ENCODE results near the gene PLEKHD1. TPM values are rescaled to one million over a fixed set of nuclear protein-coding genes. Genes with fewer than 3 reads are reported as not detected.

The PLEKHD1 gene
- total and polyA plus RNA-seq, 2 of the 8 experiments (the other 6 are each of a cell fraction or from before 2014, with no cell fraction given) = 0.24 to 0.48 TPM

DNA sequence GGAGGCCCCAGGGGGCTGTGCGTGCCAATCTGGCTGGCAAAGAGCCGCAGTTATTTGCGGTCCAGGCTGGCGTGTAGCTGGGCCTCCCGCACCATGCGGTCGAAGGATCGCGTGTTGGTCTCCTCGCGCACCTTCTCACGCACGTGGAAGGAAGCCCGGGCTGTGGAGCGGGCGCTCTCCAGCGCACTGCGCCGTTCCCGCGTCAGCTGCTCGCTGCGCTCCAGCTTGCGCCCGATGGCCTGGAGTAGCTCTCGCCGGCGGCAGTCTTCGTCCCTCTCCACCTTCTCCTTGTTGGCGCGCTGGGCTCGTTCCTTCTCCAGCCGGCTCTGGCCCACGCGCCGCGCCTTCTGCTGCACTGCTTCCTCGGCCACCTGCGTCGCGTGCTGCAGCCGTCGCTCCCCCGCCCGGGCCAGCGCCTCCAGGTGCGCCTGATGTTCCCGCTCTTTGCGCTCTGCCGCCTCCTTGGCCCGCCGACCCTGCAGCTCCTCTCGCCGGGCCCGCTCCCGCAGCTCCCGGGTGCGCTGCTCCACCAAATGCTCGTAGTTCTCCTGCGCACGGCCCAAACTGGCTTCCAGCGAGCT, 87.0 kb downstream of the PLEKHD1 start:
- no peak overlapping the region for H2AFZ ChIP-seq (ENCODE audit: low read length)
- H3K23me2 ChIP-seq (ENCODE audit: low read depth, low read length) = peaks cover 10% of the 10 kb centered on the region; the same call in 1 of the 2 replicates
- H4K8ac ChIP-seq (ENCODE audit: extremely low read depth, insufficient read depth, low read length) = no peak overlapping the region
- ChIA-PET POLR2A (ENCODE audit: partially characterized antibody) (interaction anchor here (1.0 to 2.3 kb wide), 10 partner anchors 11 to 196 kb away, joined by 3 to 14 read pairs (median 3); partner anchors contain the start of genes PLEKHD1 and SUSD6), CTCF (ENCODE audit: partially characterized antibody) (interaction anchor here (0.9 to 6.5 kb wide), 14 partner anchors 8 to 106 kb away, joined by 3 to 96 read pairs (median 4); no protein-coding TSS in a partner anchor)
- H2BK5ac ChIP-seq (ENCODE audit: low read depth, low read length) = no peak overlapping the region
- peaks cover 24 to 48% (median 40%) of the 10 kb centered on the region in 4 experiments for H3K27me3 ChIP-seq (replicated peaks in 1 of 4; ENCODE audit: control insufficient read depth in 3 of 4, extremely low read depth in 1 of 4, insufficient read depth in 3 of 4, low read length in 3 of 4)
- H3K9ac ChIP-seq (replicated peaks in 1 of 4; ENCODE audit: extremely low read depth in 1 of 4, low read depth in 3 of 4, low read length in 3 of 4) = no peak overlapping the region
- H3K4me3 ChIP-seq (ENCODE audit: extremely low read depth in 1 of 4, insufficient read depth in 2 of 4, low read depth in 3 of 4, low read length in 4 of 4) = peak overlapping the region in 2 of 4 experiments; percentile 4 to 44; a peak in 3 of 8 replicates
- H3K79me2 ChIP-seq (ENCODE audit: control insufficient read depth in 1 of 2, insufficient read depth in 2 of 2, low read length in 2 of 2) = no peaks in the 10 kb centered on the region
- DNase-seq (ENCODE audit: low read depth in 1 of 2, low spot score in 2 of 2) (no peak), FAIRE-seq (no peak)
- H3K36me3 ChIP-seq (ENCODE audit: control insufficient read depth in 2 of 4, insufficient read depth in 4 of 4, low read length in 3 of 4) = peaks cover 0 to 26% (median 4%) of the 10 kb centered on the region in 4 experiments; a peak in 3 of 8 replicates
- H3K4me2 ChIP-seq (ENCODE audit: insufficient read depth in 1 of 2, low read depth in 2 of 2, low read length in 2 of 2) = peak overlapping the region; percentile 35 to 58
- H3K56ac ChIP-seq (replicated peaks; ENCODE audit: insufficient read length, low read depth, low read length) = no peak overlapping the region
- H3K79me1 ChIP-seq (ENCODE audit: low read depth, low read length) = no peaks in the 10 kb centered on the region
- H4K5ac ChIP-seq (ENCODE audit: insufficient read length, low read depth, low read length) = no peak overlapping the region
- no peak overlapping the region for H2AK5ac ChIP-seq (ENCODE audit: low read depth, low read length)
- H3K4me1 ChIP-seq (replicated peaks in 1 of 4; ENCODE audit: control insufficient read depth in 3 of 4, insufficient read depth in 4 of 4, low read length in 3 of 4) = peaks cover 0 to 9% (median 7%) of the 10 kb centered on the region in 4 experiments; a peak in 4 of 7 replicates
- no peak overlapping the region for H3K23ac ChIP-seq (ENCODE audit: insufficient read length)
- peaks cover 0 to 23% of the 10 kb centered on the region in 2 experiments; a peak in 2 of 4 replicates for H3K9me3 ChIP-seq (ENCODE audit: insufficient read depth in 2 of 2, low read depth in 1 of 2, low read length in 1 of 2)
- no peaks in the 10 kb centered on the region for H4K20me1 ChIP-seq (replicated peaks in 1 of 2; ENCODE audit: control insufficient read depth in 1 of 2, insufficient read depth in 2 of 2, low read length in 2 of 2)
- no peak overlapping the region for H2BK120ac ChIP-seq (replicated peaks; ENCODE audit: low read depth, low read length)
- no peak overlapping the region; the same call in 1 of the 2 replicates for H3K18ac ChIP-seq (ENCODE audit: extremely low read depth, low read length)
- H3K4ac ChIP-seq (replicated peaks; ENCODE audit: insufficient read length, low read depth, low read length) = no peak overlapping the region
- peak overlapping the region; percentile 72; the same call in 1 of the 2 replicates for H2BK15ac ChIP-seq (ENCODE audit: low read length)
- H2BK12ac ChIP-seq (ENCODE audit: low read depth, low read length) = peak overlapping the region; percentile 78; the same call in 1 of the 2 replicates
- no peak overlapping the region for H4K91ac ChIP-seq (replicated peaks; ENCODE audit: insufficient read length, low read length)
- no peak overlapping the region for H3K27ac ChIP-seq (ENCODE audit: low read depth, low read length)
- H2BK20ac ChIP-seq (ENCODE audit: low read length) = no peak overlapping the region
- WGBS, 2 experiments (ENCODE audit: extremely low coverage in 1 of 2, insufficient coverage in 1 of 2, insufficient read length in 1 of 2, insufficient replicate concordance in 2 of 2, low coverage in 1 of 2, low lambda C conversion rate in 2 of 2, missing lambda C conversion rate in 1 of 2) = 59% methylated on average over 60 of the region's 62 CpGs; no CpG with 5 or more reads in 1 of the 2 experiments
- no peak overlapping the region for H3K14ac ChIP-seq (ENCODE audit: insufficient read length)
- TF ChIP-seq, protein P1, sequence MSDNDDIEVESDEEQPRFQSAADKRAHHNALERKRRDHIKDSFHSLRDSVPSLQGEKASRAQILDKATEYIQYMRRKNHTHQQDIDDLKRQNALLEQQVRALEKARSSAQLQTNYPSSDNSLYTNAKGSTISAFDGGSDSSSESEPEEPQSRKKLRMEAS (IDR thresholded peaks at IDR 0.05) = peak; percentile 98
- no peak; the same call in 1 of the 2 replicates for TF ChIP-seq GABPA (IDR thresholded peaks at IDR 0.05; ENCODE audit: borderline replicate concordance, insufficient read depth, low read length)
- peak; percentile 69 for TF ChIP-seq EZH2 (IDR thresholded peaks at IDR 0.05; ENCODE audit: low read depth, low read length, severe bottlenecking)
- TF ChIP-seq RAD21 (IDR thresholded peaks at IDR 0.05 in 1 of 2, conservative IDR thresholded peaks at IDR 0.05 in 1 of 2; ENCODE audit: low read depth in 2 of 2, low read length in 2 of 2) = no peak
- no peak for TF ChIP-seq CREB1 (IDR thresholded peaks at IDR 0.05)
- TF ChIP-seq JUND (IDR thresholded peaks at IDR 0.05; ENCODE audit: low read length) = no peak
- no peak for TF ChIP-seq SAP30 (IDR thresholded peaks at IDR 0.05; ENCODE audit: insufficient read depth, insufficient replicate concordance, low read length)
- peak; percentile 36 for TF ChIP-seq KDM4A (IDR thresholded peaks at IDR 0.05; ENCODE audit: low read depth, low read length, severe bottlenecking)
- TF ChIP-seq BACH1 (IDR thresholded peaks at IDR 0.05; ENCODE audit: low read length) = no peak
- peak; percentile 99 for TF ChIP-seq E2F6 (IDR thresholded peaks at IDR 0.05)
